NB4 (cell line): ENCODE data around the gene PGF.

Experiments
- DNase-seq: peaks from one replicate; pipeline ENCODE4 v3.0.0; 2010; ENCODE audit warnings: low read depth
- H3K4me3 ChIP-seq: one replicate; pipeline ENCODE4 v1.5.1; 2011; ENCODE audit warnings: mild to moderate bottlenecking, low read depth, low read length, moderate library complexity
- MYC ChIP-seq: IDR thresholded peaks from 2 replicates; pipeline ENCODE4 v1.6.1; 2011; ENCODE audit warnings: low read depth, low read length
- POLR2A ChIP-seq: IDR thresholded peaks from 2 replicates; pipeline ENCODE4 v1.6.1; 2011; ENCODE audit warnings: mild to moderate bottlenecking; ENCODE audit not compliant: insufficient read length; ENCODE audit errors: extremely low read depth
- TF ChIP-seq, protein P1 (sequence below): IDR thresholded peaks from 2 replicates; pipeline ENCODE4 v1.6.1; 2011; ENCODE audit warnings: low read depth, low read length
- TF ChIP-seq, protein P2 (sequence below): IDR thresholded peaks from one replicate; pipeline ENCODE4 v1.5.1; 2012; ENCODE audit warnings: low read depth, low read length

PGF gene

GRCh38 chr14:74988993-74989392 lies 33.6 kb upstream of the PGF start:
- TF ChIP-seq, protein P1, sequence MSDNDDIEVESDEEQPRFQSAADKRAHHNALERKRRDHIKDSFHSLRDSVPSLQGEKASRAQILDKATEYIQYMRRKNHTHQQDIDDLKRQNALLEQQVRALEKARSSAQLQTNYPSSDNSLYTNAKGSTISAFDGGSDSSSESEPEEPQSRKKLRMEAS, result no peak
- TF ChIP-seq MYC, result no peak
- TF ChIP-seq POLR2A, result no peak
- TF ChIP-seq, protein P2, sequence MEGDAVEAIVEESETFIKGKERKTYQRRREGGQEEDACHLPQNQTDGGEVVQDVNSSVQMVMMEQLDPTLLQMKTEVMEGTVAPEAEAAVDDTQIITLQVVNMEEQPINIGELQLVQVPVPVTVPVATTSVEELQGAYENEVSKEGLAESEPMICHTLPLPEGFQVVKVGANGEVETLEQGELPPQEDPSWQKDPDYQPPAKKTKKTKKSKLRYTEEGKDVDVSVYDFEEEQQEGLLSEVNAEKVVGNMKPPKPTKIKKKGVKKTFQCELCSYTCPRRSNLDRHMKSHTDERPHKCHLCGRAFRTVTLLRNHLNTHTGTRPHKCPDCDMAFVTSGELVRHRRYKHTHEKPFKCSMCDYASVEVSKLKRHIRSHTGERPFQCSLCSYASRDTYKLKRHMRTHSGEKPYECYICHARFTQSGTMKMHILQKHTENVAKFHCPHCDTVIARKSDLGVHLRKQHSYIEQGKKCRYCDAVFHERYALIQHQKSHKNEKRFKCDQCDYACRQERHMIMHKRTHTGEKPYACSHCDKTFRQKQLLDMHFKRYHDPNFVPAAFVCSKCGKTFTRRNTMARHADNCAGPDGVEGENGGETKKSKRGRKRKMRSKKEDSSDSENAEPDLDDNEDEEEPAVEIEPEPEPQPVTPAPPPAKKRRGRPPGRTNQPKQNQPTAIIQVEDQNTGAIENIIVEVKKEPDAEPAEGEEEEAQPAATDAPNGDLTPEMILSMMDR, result no peak
- H3K4me3 ChIP-seq, result no peak overlapping the region

DNA sequence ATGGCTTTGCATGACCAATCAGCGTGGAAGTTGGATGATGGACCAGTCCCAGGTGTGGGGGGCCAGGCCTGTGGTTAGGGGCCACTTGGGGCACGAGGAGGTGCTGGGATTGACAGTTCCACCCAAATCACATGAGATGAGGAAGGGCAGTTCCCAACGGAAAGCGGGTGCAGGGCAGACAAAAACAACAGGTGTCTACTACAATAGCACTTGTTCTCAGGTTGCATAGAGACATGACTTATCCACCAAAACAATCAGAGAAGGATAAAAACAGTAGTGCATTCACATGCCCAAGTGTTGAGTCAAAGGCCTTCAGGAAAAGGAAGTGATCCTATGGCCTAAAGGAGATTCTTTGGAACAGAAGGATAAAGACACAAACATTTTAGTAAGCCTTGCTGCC lies 32.7 kb upstream of the PGF start:
- TF ChIP-seq, protein P2, result no peak
- TF ChIP-seq MYC (no peak), POLR2A (no peak)
- no peak for DNase-seq
- H3K4me3 ChIP-seq, result no peak overlapping the region

More at GRCh38 chr14:74988993-74989392, 33.6 kb upstream of the PGF start:
- no peak for DNase-seq

DNA sequence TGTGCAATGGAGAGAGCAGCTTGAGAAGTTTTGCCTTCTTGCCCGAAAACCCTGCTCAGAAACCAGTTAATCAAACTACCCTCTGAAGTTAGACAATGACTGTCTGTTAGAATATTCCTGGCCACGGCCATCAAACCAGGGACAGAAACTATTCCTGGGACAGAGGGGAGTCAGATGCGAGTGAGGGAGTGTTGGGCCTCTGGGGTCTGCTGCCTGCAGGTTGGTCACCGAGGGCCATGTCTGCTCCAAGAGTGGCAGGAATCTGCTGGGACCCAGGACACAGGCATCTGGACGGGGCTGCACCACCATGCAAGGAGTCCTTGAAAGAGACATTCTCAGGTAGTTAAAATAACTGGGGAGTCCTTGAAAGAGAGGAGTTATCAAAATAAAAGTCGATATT lies 30.4 kb upstream of the PGF start:
- no peak overlapping the region for H3K4me3 ChIP-seq
- TF ChIP-seq POLR2A (no peak), MYC (no peak)
- TF ChIP-seq, protein P1, result no peak
- TF ChIP-seq, protein P2, result no peak

DNA sequence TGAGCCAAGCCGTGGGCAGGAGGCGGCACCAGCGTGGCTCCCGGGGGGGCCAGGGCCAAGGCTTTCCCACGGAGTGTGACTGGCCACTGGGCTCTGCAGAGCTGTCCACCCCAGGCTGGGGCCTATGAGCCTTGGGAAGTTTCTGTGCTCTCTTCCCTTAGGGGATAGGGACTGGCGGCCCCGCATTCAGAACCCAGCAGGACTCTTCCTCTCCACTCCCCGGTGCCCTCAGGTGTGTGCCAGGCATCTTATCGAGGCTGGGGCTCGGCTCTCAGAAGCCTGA lies 29.6 kb upstream of the PGF start:
- no peak overlapping the region for H3K4me3 ChIP-seq
- TF ChIP-seq MYC (no peak), POLR2A (no peak)
- TF ChIP-seq, protein P1, result no peak
- TF ChIP-seq, protein P2, result no peak
- no peak for DNase-seq

More for the DNA sequence above, 30.4 kb upstream of the PGF start:
- DNase-seq, result no peak

DNA sequence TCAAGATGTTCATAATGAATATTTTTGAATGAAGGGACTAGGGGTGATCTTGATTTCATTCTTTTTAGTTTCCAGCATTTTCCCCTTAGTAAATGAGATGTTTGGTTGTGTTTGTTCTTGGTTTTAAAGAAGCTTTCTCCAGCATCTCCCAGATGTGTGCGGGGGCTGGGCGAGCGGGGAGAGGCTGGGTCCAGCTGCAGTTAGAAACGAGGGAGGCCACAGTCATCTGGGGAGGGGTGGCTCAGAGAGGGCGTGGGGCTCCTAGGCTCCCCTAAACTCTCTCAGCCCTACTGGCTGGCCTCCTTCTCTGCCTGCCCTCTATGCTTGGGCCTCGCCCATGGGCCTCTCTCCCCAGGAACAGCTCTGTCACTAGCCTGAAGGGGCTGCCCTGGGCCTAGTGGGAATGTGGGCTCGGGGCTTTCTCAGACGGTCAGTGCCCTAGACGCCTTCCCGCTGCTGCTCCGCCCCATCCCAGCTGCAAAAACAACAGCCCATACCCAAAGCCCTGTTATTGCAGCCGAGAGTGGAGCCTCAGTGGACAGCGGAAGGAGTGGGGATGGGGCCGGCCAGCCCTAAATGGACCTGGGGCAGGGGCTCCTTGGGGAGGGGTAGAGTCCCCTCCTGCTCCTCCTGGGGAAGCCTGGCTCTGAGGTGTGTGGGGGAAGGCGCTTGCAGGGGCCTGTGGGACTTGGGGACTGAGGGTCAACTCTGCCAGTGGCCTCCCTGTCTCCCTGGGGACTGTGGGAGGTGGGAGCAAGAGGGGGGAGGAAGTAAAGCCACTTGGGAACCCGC lies 29.0 kb upstream of the PGF start:
- DNase-seq, result peak; percentile 40
- TF ChIP-seq, protein P2, result no peak
- TF ChIP-seq POLR2A (no peak), MYC (no peak)
- TF ChIP-seq, protein P1, result no peak
- no peak overlapping the region for H3K4me3 ChIP-seq

DNA sequence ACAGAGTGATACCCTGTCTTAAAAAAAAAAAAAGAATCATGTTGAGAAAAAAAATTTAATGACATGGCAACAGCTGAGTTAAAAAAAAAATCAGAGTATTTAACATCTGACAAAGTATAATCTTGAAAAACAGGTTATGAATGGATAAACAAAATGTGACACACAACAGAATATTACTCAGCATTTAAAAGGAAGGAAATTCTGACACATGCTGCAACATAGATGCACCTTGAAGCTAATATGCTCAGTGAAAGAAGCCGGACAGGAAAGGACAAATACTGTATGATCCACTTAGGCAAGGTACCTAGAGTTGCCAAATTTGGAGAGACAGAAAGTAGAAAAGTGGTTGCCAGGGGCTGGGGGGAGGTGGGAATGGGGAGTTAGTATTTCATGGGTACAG lies 27.9 kb upstream of the PGF start:
- H3K4me3 ChIP-seq, result no peak overlapping the region
- TF ChIP-seq, protein P2, result no peak
- TF ChIP-seq MYC, result no peak
- TF ChIP-seq, protein P1, result no peak
- TF ChIP-seq POLR2A, result no peak
- DNase-seq, result no peak
